OCI-LY3 (cell line): ENCODE data around the gene ENTREP1.

ENCODE experiments used
- H2AFZ ChIP-seq: fragments of 200-600, 300-600 bp; shearing (Covaris generic); 2 replicates; pipeline ENCODE4 v1.6.0; 2014; ENCODE audit warnings: antibody characterized with exemption, low read depth, low read length
- H3K27ac ChIP-seq: fragments of 200-600, 300-600 bp; sonication (generic); 2 replicates; pipeline ENCODE4 v1.5.1; 2014; ENCODE audit warnings: mild to moderate bottlenecking, low read length, moderate library complexity, mixed read lengths
- H3K27me3 ChIP-seq: fragments of 200-600, 300-600 bp; sonication (generic); 2 replicates; pipeline ENCODE4 v1.6.1; 2014; ENCODE audit warnings: low read depth, low read length, mixed read lengths
- H3K36me3 ChIP-seq: fragments of 200-600, 300-600 bp; sonication (generic); replicated peaks from 2 replicates; pipeline ENCODE3; 2014; ENCODE audit warnings: low read depth, low read length, mixed read lengths
- H3K4me1 ChIP-seq: fragments of 300-600, 200-600 bp; sonication (generic); 2 replicates; pipeline ENCODE4 v1.6.1; 2014; ENCODE audit warnings: low read length, mixed read lengths
- H3K4me2 ChIP-seq: fragments of 200-600, 300-600 bp; sonication (generic); 2 replicates; pipeline ENCODE4 v1.6.1; 2014; ENCODE audit warnings: low read length, mixed read lengths
- H3K4me3 ChIP-seq: fragments of 300-600, 200-600 bp; sonication (generic); 2 replicates; pipeline ENCODE4 v1.5.1; 2014; ENCODE audit warnings: antibody characterized with exemption, mild to moderate bottlenecking, low read length, moderate library complexity
- H3K79me2 ChIP-seq: fragments of 300-600, 200-600 bp; shearing (Covaris generic); 2 replicates; pipeline ENCODE4 v1.6.1; 2014; ENCODE audit warnings: mild to moderate bottlenecking, low read length, mixed read lengths
- H3K9ac ChIP-seq: fragments of 300-600, 200-600 bp; shearing (Covaris generic); 2 replicates; pipeline ENCODE4 v1.6.0; 2014; ENCODE audit warnings: mild to moderate bottlenecking, low read length, moderate library complexity
- H3K9me3 ChIP-seq: fragments of 200-600, 300-600 bp; shearing (Covaris generic); 2 replicates; pipeline ENCODE4 v1.6.1; 2014; ENCODE audit warnings: low read length, mixed read lengths; ENCODE audit not compliant: insufficient read depth
- H4K20me1 ChIP-seq: fragments of 200-600, 300-600 bp; sonication (generic); 2 replicates; pipeline ENCODE4 v1.6.1; 2016; ENCODE audit warnings: low read length, mixed read lengths; ENCODE audit not compliant: insufficient read depth
- EZH2phosphoT487 ChIP-seq: fragments of 200-600 bp; shearing (Covaris generic); IDR thresholded peaks from 2 replicates; pipeline ENCODE4 v1.6.1; 2018; ENCODE audit warnings: antibody characterized with exemption, mixed run types, low read depth
- TF ChIP-seq, protein P1 (sequence below): fragments of 200-600, 300-600 bp; sonication (generic); IDR thresholded peaks from 2 replicates; pipeline ENCODE4 v1.5.1; 2014; ENCODE audit warnings: antibody characterized with exemption, low read length, low read depth

The ENTREP1 gene

DNA sequence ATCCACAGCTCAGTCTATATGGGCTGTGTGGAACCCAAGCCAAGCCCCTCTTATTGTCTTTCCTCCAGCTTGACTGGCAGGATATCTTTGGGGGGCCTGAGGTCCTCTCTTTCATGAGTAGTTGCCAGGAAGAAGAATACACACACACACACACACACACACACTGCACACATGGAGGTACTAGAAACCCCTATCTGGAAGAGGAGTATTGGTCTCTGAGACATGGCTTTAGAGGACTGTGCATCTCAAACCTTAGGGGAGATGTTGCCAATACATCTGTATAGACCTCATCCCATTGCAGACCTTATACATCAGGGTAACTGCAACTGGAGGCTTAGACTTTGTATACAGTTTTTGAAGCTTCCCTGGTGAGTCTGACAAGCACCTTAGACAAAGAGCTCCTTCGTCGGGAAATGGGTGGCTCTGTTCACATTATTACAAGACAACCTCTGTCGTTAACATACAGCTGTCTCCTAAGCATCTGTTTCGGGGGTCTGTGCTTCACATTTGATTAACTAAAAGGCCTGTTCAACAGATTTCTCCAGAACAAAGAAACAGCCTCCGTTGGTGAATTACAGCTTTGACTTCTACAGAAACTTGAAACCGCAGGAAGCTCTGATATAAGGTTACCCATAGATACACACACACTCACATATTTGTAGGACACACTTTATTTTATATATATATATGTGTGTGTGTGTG is 5.5 kb upstream of the ENTREP1 start:
- no peak overlapping the region for H3K4me3 ChIP-seq
- no peaks in the 10 kb centered on the region for H3K4me1 ChIP-seq
- no peaks in the 10 kb centered on the region for H4K20me1 ChIP-seq
- H3K36me3 ChIP-seq: no peaks in the 10 kb centered on the region
- no peak overlapping the region for H2AFZ ChIP-seq
- no peaks in the 10 kb centered on the region for H3K9me3 ChIP-seq
- TF ChIP-seq EZH2phosphoT487: no peak
- TF ChIP-seq, protein P1, sequence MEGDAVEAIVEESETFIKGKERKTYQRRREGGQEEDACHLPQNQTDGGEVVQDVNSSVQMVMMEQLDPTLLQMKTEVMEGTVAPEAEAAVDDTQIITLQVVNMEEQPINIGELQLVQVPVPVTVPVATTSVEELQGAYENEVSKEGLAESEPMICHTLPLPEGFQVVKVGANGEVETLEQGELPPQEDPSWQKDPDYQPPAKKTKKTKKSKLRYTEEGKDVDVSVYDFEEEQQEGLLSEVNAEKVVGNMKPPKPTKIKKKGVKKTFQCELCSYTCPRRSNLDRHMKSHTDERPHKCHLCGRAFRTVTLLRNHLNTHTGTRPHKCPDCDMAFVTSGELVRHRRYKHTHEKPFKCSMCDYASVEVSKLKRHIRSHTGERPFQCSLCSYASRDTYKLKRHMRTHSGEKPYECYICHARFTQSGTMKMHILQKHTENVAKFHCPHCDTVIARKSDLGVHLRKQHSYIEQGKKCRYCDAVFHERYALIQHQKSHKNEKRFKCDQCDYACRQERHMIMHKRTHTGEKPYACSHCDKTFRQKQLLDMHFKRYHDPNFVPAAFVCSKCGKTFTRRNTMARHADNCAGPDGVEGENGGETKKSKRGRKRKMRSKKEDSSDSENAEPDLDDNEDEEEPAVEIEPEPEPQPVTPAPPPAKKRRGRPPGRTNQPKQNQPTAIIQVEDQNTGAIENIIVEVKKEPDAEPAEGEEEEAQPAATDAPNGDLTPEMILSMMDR: no peak
- H3K9ac ChIP-seq: no peak overlapping the region
- H3K79me2 ChIP-seq: no peaks in the 10 kb centered on the region
- no peak overlapping the region for H3K27ac ChIP-seq
- H3K4me2 ChIP-seq: no peak overlapping the region
- H3K27me3 ChIP-seq: no peaks in the 10 kb centered on the region

DNA sequence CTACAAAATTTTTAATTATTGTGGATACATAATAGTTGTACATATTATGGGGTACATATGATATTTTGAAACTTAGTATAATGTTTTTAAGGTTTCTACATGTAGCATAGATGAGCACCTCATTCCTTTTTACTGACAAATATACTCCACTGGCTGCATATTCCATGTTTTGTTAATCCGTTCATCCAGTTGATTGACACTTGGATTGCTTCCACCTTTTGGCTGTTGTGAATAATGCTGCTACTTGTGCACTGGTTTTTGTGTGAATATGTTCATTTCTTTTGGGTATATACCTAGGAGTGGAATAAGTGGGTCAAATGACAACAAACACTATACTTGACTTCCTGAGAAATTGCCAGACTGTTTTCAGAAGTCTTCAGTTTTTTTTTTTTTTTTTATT is 2.8 kb upstream of the ENTREP1 start:
- Histone ChIP-seq H3K4me2 (no peak overlapping the region), H3K27ac (no peak overlapping the region), H3K9ac (no peak overlapping the region), H3K9me3 (no peaks in the 10 kb centered on the region), H3K4me3 (no peak overlapping the region), H3K27me3 (peaks cover 6% of the 10 kb centered on the region; the same call in 1 of the 2 replicates), H3K4me1 (no peaks in the 10 kb centered on the region), H3K79me2 (no peaks in the 10 kb centered on the region), H3K36me3 (no peaks in the 10 kb centered on the region), H4K20me1 (no peaks in the 10 kb centered on the region), H2AFZ (no peak overlapping the region)
- TF ChIP-seq, protein P1: no peak
- TF ChIP-seq EZH2phosphoT487: no peak

DNA sequence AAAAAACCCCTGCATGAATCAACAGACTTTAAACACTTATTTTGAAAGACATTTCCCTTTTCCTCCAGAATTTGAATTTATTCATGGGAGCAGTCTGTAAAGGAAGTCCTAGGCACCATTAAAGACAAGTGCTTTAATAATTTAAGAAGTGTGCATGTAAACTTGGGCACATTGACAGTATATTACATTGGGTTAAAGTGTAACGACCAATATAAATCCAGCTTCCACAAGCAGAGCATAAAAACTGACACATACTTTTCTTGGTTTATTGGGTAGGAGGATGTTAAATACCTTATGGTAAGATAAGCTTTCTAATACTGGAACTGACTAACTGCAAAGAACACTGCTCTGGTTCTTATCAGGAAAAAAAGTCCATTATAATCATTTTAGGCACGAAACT is 1.2 kb upstream of the ENTREP1 start:
- Histone ChIP-seq H4K20me1 (no peaks in the 10 kb centered on the region), H3K27me3 (peaks cover 17% of the 10 kb centered on the region; the same call in 1 of the 2 replicates), H3K79me2 (no peaks in the 10 kb centered on the region), H3K36me3 (no peaks in the 10 kb centered on the region), H3K27ac (no peak overlapping the region), H3K4me1 (no peaks in the 10 kb centered on the region), H3K4me2 (no peak overlapping the region), H3K9ac (no peak overlapping the region), H3K9me3 (no peaks in the 10 kb centered on the region), H3K4me3 (no peak overlapping the region), H2AFZ (no peak overlapping the region)
- TF ChIP-seq, protein P1: no peak
- TF ChIP-seq EZH2phosphoT487: no peak

DNA sequence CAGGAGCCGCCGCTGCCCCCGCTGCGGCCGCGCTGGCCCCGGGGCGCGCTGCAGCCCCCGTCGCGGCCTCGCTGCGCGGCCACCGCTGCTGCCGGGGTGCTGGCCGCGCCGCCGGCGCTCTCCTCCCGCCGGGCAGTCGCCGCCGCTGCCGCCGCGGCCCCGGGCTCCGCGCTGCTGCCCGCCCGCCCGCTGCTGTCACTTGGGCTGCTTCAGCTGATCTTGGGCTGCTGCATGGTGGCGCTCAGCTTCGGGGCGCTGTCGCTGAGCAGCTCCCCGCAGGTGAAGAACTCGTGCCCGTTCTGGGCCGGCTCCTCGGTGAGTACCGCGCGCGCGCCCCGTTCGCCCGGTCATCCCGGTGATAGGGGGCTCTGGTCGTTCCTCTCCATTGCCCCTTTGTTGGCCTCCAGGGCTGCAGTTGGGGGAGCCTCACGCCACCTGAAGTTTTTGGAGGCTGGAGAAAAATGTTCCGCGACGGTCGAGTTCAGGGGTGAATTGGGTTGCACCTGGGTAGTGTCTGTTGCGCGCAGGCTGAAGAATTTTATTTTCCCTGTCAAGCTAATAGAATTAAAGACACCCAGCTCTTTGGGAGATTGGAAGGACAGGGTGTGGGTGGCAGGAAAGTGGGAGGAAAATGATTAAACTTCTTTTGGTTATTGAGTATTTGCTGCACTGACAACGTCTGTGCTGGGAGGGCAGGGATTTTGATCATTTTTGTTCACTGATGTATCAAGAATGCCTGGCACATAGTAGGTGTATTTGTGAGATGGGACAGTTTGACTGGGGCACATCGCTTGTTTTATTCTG is 596 bp downstream of the ENTREP1 start:
- Histone ChIP-seq H3K27me3 (peaks cover 27% of the 10 kb centered on the region; the same call in 1 of the 2 replicates), H3K4me2 (no peak overlapping the region), H3K9me3 (no peaks in the 10 kb centered on the region), H4K20me1 (no peaks in the 10 kb centered on the region), H3K27ac (no peak overlapping the region), H3K9ac (no peak overlapping the region), H2AFZ (no peak overlapping the region), H3K4me1 (no peaks in the 10 kb centered on the region), H3K4me3 (no peak overlapping the region), H3K36me3 (no peaks in the 10 kb centered on the region), H3K79me2 (no peaks in the 10 kb centered on the region)
- no peak for TF ChIP-seq EZH2phosphoT487
- TF ChIP-seq, protein P1: no peak
